ENCODE data around the gene MVP. TPM values are rescaled to one million over a fixed set of nuclear protein-coding genes. Genes with fewer than 3 reads are reported as not detected.
"Not testable (repeated sequence)": the region's sequence is repeated elsewhere in the genome, so short reads cannot be mapped to it uniquely, and the experiment has no call there.

MVP gene
- polyA plus RNA-seq (ENCODE audit: insufficient read length), result 15.3 TPM
- long read RNA-seq, donor 1, partial matches to known transcripts, result 0 of 3 reads
- long read RNA-seq, donor 1, other reads (novel, unspliced or antisense), result 0 of 3 reads
- long read RNA-seq, donor 2, partial matches to known transcripts, result 0 of 1 reads
- long read RNA-seq, donor 2, other reads (novel, unspliced or antisense), result 0 of 1 reads
- long read RNA-seq, donor 3, result 0 reads
- long read RNA-seq, donor 4, result 0 reads
- long read RNA-seq, donor 5, partial matches to known transcripts, result 275 of 277 reads
- long read RNA-seq, donor 5, other reads (novel, unspliced or antisense), result 0 of 277 reads
- long read RNA-seq, donor 6, partial matches to known transcripts, result 0 of 1 reads
- long read RNA-seq, donor 6, other reads (novel, unspliced or antisense), result 0 of 1 reads
- long read RNA-seq, donor 7, transcript MVP-201 (15 exons, 2,870 nt), result major isoform, 6 of 9 reads
- long read RNA-seq, donor 7, partial matches to known transcripts, result 0 of 9 reads
- long read RNA-seq, donor 7, other reads (novel, unspliced or antisense), result 0 of 9 reads
- long read RNA-seq, donor 8, partial matches to known transcripts, result 99 of 129 reads
- long read RNA-seq, donor 8, other reads (novel, unspliced or antisense), result 30 of 129 reads

GRCh38 chr16:29820271-29820701 is at the start of gene MVP:
MVP (plus strand) TSS chr16:29820462; CDS start chr16:29830550, 10,088 bp downstream.
- no peak for DNase-seq

- DNase-seq, result not testable (repeated sequence)
Measured at GRCh38 chr16:29772330-29772729, 47.9 kb upstream of the MVP start.

- DNase-seq, result no peak
Measured at GRCh38 chr16:29774730-29775129, 45.5 kb upstream of the MVP start.

DNA sequence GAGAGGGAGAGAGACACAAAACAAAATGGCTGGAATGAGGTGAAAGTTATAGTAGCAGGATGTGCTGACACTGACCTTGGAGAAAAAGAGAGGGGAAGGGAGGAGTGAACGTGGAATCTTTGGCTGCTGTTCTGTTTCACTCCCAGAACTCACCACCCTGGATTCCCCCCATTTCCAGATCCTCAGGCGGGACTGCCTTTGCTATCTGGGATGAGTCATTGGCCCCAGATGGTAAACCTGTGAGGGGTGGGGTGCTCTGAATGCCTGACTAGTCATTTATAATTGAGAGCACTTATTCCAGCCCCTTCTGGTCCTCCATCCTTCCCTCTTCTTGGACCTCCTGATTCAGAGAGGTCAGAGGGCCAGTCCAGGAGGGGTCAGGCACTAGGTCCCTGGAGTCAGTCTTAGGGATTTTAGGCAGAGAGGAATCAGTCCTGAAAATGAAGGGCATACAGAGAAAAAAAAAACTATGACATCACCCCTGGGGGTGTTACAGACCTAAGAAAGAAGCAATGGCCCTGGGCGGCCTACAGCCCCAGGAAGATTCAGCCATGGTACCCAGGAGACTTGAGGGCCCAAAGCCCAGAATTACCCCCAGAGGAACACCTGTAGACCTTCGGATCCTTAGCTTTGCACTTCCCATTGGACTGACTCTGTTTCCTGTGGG is 44.4 kb upstream of the MVP start:
- DNase-seq, result no peak

- no peak for DNase-seq
Measured at GRCh38 chr16:29777576-29778350, 42.5 kb upstream of the MVP start, which contains the start of gene ZG16. ZG16 (plus strand) TSS chr16:29778256; CDS start chr16:29779267, 1,011 bp downstream.

DNA sequence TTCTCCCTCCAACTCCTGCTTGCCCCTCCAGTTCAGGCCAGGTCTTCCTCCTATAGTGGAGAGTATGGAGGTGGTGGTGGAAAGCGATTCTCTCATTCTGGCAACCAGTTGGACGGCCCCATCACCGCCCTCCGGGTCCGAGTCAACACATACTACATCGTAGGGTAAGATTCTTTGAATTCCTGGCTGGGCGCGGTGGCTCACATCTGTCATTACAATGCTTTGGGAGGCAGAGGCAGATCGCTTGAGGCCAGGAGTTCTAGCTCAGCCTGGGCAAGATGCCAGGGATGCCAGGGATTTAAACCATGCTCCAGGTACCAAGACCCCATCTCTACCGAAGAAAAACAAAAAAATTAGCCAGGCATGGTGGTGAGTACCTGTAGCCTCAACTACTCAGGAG is 40.8 kb upstream of the MVP start:
- DNase-seq, result no peak

GRCh38 chr16:29783094-29783953 is 36.9 kb upstream of the MVP start:
- not testable (repeated sequence) for DNase-seq

DNA sequence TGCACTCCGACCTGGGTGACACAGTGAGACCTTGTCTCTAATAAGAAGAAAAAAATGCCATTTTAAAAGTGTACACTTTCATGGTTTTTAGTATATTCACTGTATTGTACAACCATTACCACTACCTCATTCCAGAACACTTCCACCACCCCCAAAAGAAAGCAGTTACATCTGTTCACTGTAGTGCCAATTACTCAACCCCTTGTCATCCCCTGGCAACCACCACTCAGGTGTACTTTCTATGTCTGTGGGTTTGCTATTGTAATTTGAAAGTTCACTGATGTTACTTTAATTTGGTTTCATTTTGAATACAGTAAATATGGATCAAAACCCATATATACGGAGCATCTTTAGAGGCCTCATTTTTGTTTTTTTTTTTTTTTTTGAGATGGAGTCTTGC is 36.1 kb upstream of the MVP start:
- DNase-seq, result no peak

GRCh38 chr16:29784901-29785500 is 35.3 kb upstream of the MVP start:
- DNase-seq, result peak; percentile 60

DNA sequence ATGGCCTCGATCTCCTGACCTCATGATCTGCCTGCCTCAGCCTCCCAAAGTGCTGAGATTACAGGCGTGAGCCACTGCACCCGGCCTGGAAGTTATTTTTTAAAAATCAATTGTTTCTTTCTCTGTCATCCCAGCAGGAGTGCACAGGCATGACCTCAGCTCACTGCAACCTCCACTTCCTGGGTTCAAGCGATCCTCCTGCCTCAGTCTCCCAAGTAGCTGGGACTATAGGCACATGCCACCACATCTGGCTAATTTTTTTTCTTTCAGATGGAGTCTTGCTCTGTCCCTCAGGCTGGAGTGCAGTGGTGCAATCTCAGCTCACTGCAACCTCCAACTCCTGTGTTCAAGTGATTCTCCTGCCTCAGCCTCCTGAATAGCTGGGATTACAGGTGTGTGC is 33.1 kb upstream of the MVP start:
- not testable (repeated sequence) for DNase-seq

GRCh38 chr16:29789775-29790182 is 30.5 kb upstream of the MVP start:
- peak; percentile 21 for DNase-seq

- peak; percentile 99 for DNase-seq
Measured at GRCh38 chr16:29790183-29790948, 29.9 kb upstream of the MVP start, which contains the start of gene KIF22. KIF22 (plus strand) TSS chr16:29790751; CDS start chr16:29790760, 9 bp downstream.

- no peak for DNase-seq
Measured at GRCh38 chr16:29790949-29791844, 29.1 kb upstream of the MVP start.

GRCh38 chr16:29791845-29792807 is 28.1 kb upstream of the MVP start:
- DNase-seq, result no peak

GRCh38 chr16:29793153-29793552 is 27.1 kb upstream of the MVP start:
- not testable (repeated sequence) for DNase-seq

- DNase-seq, result no peak
Measured at GRCh38 chr16:29794231-29794710, 26.0 kb upstream of the MVP start.

DNA sequence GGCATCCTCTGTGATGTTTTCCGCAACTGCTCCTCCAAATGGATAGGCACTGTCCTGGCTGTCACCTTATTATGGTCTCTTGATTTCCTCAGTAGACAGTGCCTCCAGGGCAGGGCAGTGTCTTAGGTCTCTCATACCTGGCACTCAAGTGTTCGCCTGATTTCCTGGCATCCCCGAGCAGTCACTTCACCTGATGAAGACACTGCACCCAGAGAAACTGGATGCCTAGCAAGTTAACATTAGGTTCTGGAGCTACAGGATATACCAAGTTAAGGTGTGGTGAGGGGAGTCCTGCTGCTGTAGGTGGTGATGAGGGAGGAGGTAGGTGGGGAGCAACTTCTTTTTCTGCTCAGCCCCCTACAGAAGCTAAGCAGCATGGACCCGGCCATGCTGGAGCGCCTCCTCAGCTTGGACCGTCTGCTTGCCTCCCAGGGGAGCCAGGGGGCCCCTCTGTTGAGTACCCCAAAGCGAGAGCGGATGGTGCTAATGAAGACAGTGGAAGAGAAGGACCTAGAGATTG is 17.8 kb upstream of the MVP start:
- no peak for DNase-seq
